Endodermal cell (in vitro differentiated cells): ENCODE measurements around the gene CFAP61. TPM values are rescaled to one million over a fixed set of nuclear protein-coding genes. Genes with fewer than 3 reads are reported as not detected.
A peak's percentile ranks its signal among the peaks of the same experiment; 100 is the strongest.

Source experiments
- DNase-seq: peaks from one replicate; pipeline ENCODE4 v3.0.0-alpha.2; 2017
- H3K27ac ChIP-seq: 2 replicates; pipeline ENCODE4 v1.5.1; 2013; ENCODE audit warnings: mild to moderate bottlenecking, low read depth, low read length, moderate library complexity
- H3K27me3 ChIP-seq: 2 replicates; pipeline ENCODE4 v1.6.1; 2013; ENCODE audit warnings: mild to moderate bottlenecking, low read length, moderate library complexity; ENCODE audit not compliant: insufficient read depth, control insufficient read depth, poor library complexity, severe bottlenecking
- H3K36me3 ChIP-seq: 2 replicates; pipeline ENCODE4 v1.7.0; 2013; ENCODE audit warnings: mild to moderate bottlenecking, low read length, moderate library complexity; ENCODE audit not compliant: control insufficient read depth, insufficient read depth
- H3K4me1 ChIP-seq: one replicate; pipeline ENCODE4 v1.7.0; 2013; ENCODE audit warnings: low read length; ENCODE audit not compliant: control insufficient read depth, insufficient read depth
- H3K4me3 ChIP-seq: 2 replicates; pipeline ENCODE4 v1.5.1; 2013; ENCODE audit warnings: mild to moderate bottlenecking, low read length, moderate library complexity
- H3K9ac ChIP-seq: 2 replicates; pipeline ENCODE4 v1.6.1; 2013; ENCODE audit warnings: mild to moderate bottlenecking, low read length, moderate library complexity; ENCODE audit not compliant: poor library complexity, severe bottlenecking; ENCODE audit errors: extremely low read depth
- H3K9me3 ChIP-seq: 2 replicates; pipeline ENCODE4 v1.6.1; 2013; ENCODE audit warnings: mild to moderate bottlenecking, low read length, moderate library complexity; ENCODE audit not compliant: control insufficient read depth
- H3K27ac Mint-ChIP-seq: 2 replicates; pipeline ENCODE4 v1.8.0; 2020; ENCODE audit warnings: mixed read lengths
- H3K27me3 Mint-ChIP-seq: 2 replicates; pipeline ENCODE4 v1.8.0; 2021; ENCODE audit warnings: mild to moderate bottlenecking, mixed read lengths; ENCODE audit not compliant: insufficient read depth
- H3K36me3 Mint-ChIP-seq: 2 replicates; pipeline ENCODE4 v1.8.0; 2020; ENCODE audit warnings: low read depth, mixed read lengths
- H3K4me1 Mint-ChIP-seq: 2 replicates; pipeline ENCODE4 v1.8.0; 2020; ENCODE audit warnings: mixed read lengths
- H3K4me3 Mint-ChIP-seq: 2 replicates; pipeline ENCODE4 v1.8.0; 2020; ENCODE audit warnings: mild to moderate bottlenecking, moderate library complexity, mixed read lengths
- H3K9me3 Mint-ChIP-seq: 2 replicates; pipeline ENCODE4 v1.8.0; 2020; ENCODE audit warnings: mild to moderate bottlenecking, mixed read lengths
- WGBS, 2 experiments: methylation state at CpG; one replicate each; pipeline versions ENCODE4 v1.1.5 to v1.1.7; 2013; ENCODE audit warnings: missing lambda C conversion rate in 2 of 2, mixed read lengths in 1 of 2; ENCODE audit not compliant: insufficient coverage in 1 of 2, insufficient read length in 1 of 2; 5-methylcytosine and 5-hydroxymethylcytosine counted together
- total RNA-seq, 2 donors: library from RNA; stranded (reverse); fragmentation: NEBNext Ultra II Directional in 1 of 2; extraction: Animal tissue kit (Norgen Biotek cat#: 25700) in 1 of 2; gene quantifications; 2 replicates in 1 of 2; 3 replicates in 1 of 2; pipeline ENCODE4 v1.2.1, GENCODE V29; 2021
- TF ChIP-seq, protein P1 (sequence below): fragments of 200-600 bp; sonication (generic); conservative IDR thresholded peaks from 2 replicates; pipeline ENCODE4 v1.5.0; 2021; ENCODE audit warnings: antibody characterized with exemption, mild to moderate bottlenecking

CFAP61 gene
- total RNA-seq, 2 donors from 2014 or later = 0.64 to 0.73 TPM

DNA sequence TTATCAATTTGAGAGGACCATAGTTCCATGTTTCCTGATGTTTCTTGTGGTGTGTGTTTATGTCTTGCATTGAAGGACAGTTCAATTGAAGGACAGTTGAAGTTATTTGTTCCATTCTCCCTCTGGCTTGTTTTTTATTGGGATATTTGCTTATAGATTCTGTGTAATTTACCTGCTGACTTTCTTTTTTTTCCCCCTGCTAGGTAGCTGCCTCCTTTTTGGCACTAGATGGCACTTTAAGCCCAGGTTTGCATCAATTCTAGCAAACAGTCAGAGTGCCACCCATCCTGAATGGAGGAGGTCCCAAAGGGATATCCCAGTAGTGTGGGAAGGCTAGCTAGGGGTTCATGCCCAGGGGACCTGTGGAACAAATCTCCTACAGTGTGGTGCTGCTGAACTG is 78.1 kb downstream of the CFAP61 start:
- H3K27me3 Mint-ChIP-seq = peaks cover 13% of the 10 kb centered on the region
- no peaks in the 10 kb centered on the region for H3K4me1 Mint-ChIP-seq
- H3K4me1 ChIP-seq = no peaks in the 10 kb centered on the region
- no peak overlapping the region for H3K27ac Mint-ChIP-seq
- no peaks in the 10 kb centered on the region for H3K36me3 ChIP-seq
- no peak overlapping the region for H3K9ac ChIP-seq
- DNase-seq = peak; percentile 57
- no peak overlapping the region for H3K4me3 Mint-ChIP-seq
- no peaks in the 10 kb centered on the region for H3K27me3 ChIP-seq
- peaks cover 71% of the 10 kb centered on the region for H3K9me3 Mint-ChIP-seq
- H3K9me3 ChIP-seq = peaks cover 75% of the 10 kb centered on the region
- TF ChIP-seq, protein P1, sequence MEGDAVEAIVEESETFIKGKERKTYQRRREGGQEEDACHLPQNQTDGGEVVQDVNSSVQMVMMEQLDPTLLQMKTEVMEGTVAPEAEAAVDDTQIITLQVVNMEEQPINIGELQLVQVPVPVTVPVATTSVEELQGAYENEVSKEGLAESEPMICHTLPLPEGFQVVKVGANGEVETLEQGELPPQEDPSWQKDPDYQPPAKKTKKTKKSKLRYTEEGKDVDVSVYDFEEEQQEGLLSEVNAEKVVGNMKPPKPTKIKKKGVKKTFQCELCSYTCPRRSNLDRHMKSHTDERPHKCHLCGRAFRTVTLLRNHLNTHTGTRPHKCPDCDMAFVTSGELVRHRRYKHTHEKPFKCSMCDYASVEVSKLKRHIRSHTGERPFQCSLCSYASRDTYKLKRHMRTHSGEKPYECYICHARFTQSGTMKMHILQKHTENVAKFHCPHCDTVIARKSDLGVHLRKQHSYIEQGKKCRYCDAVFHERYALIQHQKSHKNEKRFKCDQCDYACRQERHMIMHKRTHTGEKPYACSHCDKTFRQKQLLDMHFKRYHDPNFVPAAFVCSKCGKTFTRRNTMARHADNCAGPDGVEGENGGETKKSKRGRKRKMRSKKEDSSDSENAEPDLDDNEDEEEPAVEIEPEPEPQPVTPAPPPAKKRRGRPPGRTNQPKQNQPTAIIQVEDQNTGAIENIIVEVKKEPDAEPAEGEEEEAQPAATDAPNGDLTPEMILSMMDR = peak; percentile 84
- peaks cover 14% of the 10 kb centered on the region for H3K36me3 Mint-ChIP-seq
- peak overlapping the region; percentile 10 for H3K4me3 ChIP-seq
- no peak overlapping the region for H3K27ac ChIP-seq

DNA sequence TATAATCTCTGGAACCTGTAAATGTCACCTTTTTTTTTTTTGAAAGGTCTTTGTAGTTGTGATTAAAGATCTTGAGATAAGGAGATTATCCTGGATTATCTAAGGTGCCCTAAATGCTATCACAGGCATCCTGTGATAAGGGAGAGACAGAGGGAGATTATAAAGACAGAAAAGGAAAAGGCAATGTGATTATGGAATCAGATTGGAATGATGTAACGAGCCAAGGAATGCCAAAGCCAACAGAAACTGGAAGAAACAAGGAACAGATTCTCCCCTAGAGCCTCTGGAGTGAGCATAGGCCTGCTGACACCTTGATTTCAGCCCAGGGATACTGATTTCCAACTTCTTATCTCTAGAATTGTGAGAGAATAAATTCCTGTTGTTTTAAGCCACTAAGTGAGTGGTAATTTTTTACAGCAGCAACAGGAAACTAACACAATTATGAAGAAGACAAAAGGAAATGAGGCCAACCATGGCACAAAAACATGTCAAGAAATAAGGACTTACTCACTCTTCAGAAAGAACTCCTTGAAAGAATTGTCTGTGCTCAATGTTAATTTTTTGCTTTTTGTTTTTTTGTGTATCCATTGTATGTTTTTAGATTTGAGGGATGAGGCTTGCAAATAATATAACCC is 82.7 kb downstream of the CFAP61 start:
- Histone ChIP-seq H3K36me3 (no peaks in the 10 kb centered on the region), H3K27ac (no peak overlapping the region), H3K4me1 (no peaks in the 10 kb centered on the region), H3K4me3 (peak overlapping the region; percentile 36), H3K9ac (no peak overlapping the region), H3K27me3 (peaks cover 8% of the 10 kb centered on the region), H3K9me3 (peaks cover 67% of the 10 kb centered on the region)
- WGBS, 2 experiments = 28 to 53% methylated on average over 1 of the region's 1 CpG
- H3K4me3 Mint-ChIP-seq = no peak overlapping the region
- TF ChIP-seq, protein P1 = no peak
- no peak for DNase-seq
- peaks cover 27% of the 10 kb centered on the region for H3K27me3 Mint-ChIP-seq
- peaks cover 33% of the 10 kb centered on the region for H3K9me3 Mint-ChIP-seq
- H3K4me1 Mint-ChIP-seq = no peaks in the 10 kb centered on the region
- peaks cover 4% of the 10 kb centered on the region for H3K36me3 Mint-ChIP-seq
- no peak overlapping the region for H3K27ac Mint-ChIP-seq

DNA sequence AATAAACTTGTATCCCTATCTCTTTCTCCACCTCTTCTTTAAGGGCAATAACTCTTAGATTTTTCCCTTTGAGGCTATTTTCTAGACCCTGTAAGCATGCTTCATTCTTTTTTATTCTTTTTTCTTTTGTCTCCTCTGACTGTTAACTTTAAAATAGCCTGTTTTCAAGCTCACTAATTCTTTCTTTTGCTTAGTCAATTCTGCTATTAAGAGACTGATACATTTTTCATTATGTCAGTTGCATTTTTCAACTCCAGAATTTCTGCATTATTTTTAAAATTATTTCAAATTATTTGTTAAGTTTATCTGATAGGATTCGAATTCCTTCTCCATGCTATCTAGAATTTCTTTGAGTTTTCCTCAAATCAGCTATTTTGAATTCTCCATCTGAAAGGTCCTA is 84.0 kb downstream of the CFAP61 start:
- Mint-ChIP-seq H3K27ac (no peak overlapping the region), H3K36me3 (no peaks in the 10 kb centered on the region), H3K4me1 (no peaks in the 10 kb centered on the region), H3K9me3 (peaks cover 25% of the 10 kb centered on the region), H3K4me3 (no peak overlapping the region), H3K27me3 (peaks cover 23% of the 10 kb centered on the region)
- no peaks in the 10 kb centered on the region for H3K36me3 ChIP-seq
- DNase-seq = no peak
- H3K9me3 ChIP-seq = peaks cover 56% of the 10 kb centered on the region
- H3K4me1 ChIP-seq = no peaks in the 10 kb centered on the region
- peak overlapping the region; percentile 44 for H3K4me3 ChIP-seq
- 100% methylated on average over 1 of the region's 1 CpG; no CpG with 5 or more reads in 1 of the 2 experiments for WGBS, 2 experiments
- peaks cover 8% of the 10 kb centered on the region for H3K27me3 ChIP-seq
- TF ChIP-seq, protein P1 = no peak
- H3K9ac ChIP-seq = no peak overlapping the region
- H3K27ac ChIP-seq = no peak overlapping the region
